ENCODE results near the gene FBXW9.
A peak's percentile ranks its signal among the peaks of the same experiment; 100 is the strongest.
"Not testable (repeated sequence)": the region's sequence is repeated elsewhere in the genome, so short reads cannot be mapped to it uniquely, and the experiment has no call there.

FBXW9 gene

DNA sequence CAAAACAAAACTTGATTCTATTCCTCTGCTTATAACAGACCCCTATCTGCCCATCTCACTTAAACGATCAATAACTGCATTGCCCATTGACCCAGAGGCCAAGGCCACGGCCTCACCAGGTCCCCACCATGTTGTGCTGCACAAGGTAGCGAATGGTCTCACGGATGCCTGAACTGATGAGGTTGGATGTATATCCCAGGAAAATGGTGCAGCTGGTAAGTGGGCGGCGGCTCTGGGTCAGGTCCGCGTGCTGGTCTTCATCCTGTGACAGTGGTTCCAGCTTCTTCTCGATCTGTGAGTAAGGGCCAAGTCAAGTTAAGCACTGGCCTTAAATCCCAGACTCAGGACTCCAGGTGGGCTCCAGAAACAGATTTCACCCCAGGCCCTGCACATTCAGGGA is 16.4 kb downstream of the FBXW9 start:
- no peak for DNase-seq (ENCODE audit: low read depth)

DNA sequence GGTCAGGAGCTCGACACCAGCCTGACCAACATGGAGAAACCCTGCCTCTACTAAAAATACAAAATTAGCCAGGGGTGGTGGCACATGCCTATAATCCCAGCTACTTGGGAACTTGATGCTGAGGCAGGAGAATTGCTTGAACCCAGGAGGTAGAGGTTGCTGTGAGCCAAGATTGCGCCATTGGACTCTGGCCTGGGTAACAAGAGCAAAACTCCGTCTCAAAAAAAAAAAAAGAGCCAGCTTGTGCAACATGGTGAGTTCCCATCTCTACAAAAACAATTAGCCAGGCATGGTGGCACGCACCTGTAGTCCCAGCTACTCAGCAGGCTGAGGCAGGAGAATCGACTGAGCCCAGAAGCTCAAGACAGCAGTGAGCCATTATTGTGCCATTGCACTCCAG is 18.4 kb downstream of the FBXW9 start:
- not testable (repeated sequence) for DNase-seq (ENCODE audit: low read depth)

- DNase-seq (ENCODE audit: low read depth) = no peak
These were observed 19.5 kb downstream of the FBXW9 start for GRCh38 chr19:12676928-12677327.

- DNase-seq (ENCODE audit: low read depth) = peak; percentile 49
These were observed 20.0 kb downstream of the FBXW9 start for GRCh38 chr19:12676384-12676792.

DNA sequence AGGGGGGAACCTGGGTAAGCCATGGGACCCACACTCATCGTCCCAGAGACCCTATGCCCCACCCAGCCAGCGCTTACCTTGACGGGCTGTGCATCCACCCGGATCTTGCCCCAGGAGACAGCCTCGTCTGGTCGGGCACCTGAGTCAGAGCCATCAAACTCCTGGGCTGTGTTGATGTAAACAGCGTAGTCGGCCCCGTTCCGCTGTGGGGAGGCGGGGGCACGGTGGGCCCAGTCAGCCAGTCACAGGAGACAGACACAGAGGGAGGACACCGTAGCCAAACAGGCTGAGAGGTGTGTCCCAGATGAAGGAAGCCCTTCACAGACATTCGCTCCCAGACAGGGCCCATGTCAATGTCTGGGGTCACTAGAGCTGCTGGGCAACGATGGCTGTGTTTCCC is 20.5 kb downstream of the FBXW9 start:
- DNase-seq (ENCODE audit: low read depth) = no peak

DNA sequence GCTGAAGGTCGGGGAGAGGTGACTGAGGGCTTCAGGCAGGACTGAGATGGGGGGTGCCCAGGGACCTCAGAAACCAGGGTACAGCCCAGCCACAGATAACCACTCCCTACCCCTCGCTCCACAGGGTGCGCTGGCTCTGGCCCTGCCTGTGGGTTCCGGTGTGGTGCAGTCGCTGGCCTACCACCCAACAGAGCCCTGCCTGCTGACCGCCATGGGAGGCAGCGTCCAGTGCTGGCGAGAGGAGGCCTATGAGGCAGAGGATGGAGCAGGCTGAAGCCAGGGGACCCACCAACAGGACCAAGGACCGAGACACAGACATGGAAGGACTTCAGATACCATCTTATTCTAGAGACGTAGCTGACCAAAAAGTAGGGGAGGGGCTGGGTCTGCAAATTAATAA is 21.0 kb downstream of the FBXW9 start:
- DNase-seq (ENCODE audit: low read depth) = no peak

DNA sequence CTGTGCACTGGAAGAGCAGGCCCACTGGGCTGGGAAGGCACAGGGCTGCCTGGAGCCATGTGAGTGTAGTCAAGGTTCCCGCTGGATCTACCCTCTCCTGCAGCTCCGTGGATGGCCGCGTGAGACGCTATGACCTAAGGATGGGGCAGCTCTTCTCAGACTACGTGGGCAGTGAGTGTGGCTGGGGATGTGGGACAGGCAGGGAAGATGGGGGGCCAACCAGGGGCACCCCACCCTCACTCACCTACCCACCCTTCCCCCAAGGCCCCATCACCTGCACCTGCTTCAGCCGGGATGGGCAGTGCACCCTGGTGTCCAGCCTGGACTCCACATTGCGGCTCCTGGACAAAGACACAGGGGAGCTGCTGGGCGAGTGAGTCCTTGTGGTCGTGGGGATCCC is 23.7 kb downstream of the FBXW9 start:
- DNase-seq (ENCODE audit: low read depth) = no peak

- DNase-seq (ENCODE audit: low read depth) = no peak
These were observed 26.1 kb downstream of the FBXW9 start for GRCh38 chr19:12670159-12670928.

DNA sequence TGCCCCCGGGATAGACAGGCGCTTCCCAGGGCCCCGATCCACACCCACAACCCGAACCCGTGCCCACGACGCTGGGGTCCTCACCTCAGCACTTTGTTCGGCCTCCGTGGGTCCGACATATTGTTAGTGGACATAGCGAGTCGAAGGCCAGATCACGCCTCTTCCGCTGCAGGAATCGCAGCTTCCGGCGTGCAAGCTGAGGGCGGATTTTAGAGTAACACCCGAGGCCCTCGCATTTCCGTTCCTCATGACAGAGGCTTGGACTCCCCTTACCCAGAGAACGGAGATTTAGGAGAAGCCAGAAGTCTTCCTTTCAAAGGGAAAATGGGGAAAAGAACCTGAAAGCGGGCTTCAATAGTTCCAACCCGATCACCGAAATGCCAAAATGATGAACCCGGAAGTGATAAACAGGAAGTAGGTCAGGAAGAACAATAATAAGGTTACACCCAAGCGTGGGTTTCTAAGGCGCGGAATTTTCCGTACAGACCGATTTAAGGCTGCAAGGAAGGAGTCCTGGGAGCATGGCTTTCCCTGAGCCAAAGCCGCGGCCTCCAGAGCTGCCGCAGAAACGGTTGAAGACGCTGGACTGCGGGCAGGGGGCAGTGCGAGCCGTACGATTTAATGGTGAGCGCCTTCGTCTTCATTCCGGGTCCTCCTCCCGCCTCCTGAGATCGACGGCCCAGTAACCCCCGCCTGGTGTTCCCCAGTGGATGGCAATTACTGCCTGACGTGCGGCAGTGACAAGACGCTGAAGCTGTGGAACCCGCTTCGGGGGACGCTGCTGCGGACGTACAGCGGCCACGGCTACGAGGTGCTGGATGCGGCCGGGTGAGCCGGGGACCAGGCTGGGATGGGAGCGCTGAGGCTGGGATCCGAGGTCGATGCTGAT is 26.9 kb downstream of the FBXW9 start:
- peak; percentile 64 for DNase-seq (ENCODE audit: low read depth)

DNA sequence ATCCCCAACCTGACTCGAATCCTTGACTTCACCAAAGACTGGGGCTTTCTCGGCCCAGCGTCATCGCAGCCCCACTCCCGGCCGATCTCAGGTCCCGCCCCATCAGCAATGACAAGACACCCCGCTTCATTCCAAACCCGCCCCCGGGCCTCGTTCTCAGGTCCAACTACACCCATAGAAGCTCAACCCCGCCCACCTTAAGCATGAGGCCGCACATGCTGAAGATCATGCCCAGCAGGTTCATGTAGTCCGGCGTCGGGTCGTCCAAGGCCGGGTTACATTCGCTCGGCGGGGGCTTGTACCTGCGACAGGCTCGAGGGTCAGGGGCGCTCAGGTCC is 27.5 kb downstream of the FBXW9 start:
- peak; percentile 33 for DNase-seq (ENCODE audit: low read depth)

DNA sequence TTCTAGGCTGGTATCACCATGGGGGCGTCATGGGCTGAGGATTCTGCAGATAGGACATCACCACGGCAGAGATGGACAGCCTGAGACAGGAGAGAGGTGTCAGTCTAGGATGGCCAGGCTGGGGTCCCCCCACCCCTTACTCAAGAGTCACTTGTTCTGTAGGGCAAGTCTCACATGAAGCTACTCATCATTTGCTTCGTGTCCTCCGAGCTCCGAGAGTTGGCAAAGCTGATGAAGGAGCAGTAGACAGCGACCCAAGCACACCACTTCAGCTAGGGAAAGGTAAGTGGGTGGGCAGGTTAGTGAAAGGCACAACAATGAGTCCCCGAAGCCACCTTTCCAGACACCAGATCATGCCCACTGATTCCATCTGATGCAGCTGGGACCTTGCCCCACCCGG is 28.1 kb downstream of the FBXW9 start:
- DNase-seq (ENCODE audit: low read depth) = no peak

DNA sequence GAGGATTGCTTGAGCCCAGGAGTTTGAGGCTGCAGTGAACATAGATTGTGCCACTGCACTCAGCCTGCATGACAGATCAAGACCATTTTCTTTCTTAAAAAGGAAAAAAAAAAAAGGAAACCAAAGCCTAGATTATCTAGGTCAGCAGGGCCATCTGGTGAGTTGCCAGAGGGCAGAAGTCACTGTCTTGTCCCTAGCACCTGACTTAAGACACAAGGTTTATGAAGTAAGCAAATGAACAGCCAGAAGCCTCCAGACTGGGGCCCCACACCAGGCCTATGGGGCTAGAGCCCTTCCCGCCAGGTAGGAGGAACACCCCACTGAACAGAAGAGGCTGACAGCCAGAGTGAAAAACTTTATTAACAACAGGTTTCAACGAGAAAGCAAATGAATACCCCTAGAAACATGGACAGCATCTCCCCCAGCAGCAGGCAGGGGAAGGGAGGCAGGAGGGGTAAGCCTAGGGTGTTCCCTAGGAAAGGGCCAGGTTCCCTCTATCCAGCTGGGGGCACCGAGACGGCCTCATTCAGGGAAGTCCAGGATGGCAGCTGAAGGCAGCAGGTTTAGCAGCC is 28.6 kb downstream of the FBXW9 start:
- DNase-seq (ENCODE audit: low read depth) = no peak

DNA sequence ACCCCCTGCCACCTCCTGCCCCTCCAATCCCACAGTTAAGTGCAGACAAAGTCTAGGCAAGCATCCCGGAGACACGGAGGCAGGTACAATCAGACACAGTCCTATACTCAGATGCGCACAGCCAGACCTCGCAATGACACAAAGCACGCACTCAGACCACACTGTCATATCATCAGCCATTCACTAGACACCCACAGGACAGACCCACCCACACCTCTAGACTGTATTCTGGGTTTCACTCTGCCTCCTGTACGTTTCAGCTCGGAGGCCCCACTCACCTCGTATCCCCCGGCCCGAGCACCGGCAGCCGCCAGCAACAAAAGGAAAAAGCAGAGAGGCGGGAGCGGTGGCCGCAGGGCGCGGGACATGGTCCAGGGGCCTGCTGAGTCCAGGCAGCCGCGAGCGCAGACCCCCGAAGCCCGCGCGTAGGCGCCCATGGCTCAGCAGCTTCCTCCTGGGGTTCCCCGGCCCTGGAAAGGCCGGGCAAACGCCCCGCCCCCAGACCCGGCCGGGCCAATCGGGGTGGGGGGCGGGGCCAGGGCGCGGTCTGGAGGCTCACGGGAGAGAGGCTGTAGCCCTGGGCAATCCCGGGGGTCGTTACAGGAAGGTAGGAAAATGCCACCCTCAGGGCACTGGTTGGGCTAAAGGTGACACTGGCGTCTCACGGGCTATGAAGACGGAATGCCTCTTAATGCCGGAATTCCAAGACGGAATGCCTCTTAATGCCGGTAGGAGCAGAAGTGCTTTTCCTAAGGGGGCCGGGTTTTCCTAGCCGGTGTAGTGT is 30.0 kb downstream of the FBXW9 start, which contains the start of the genes MAN2B1 and WDR83:
MAN2B1 (minus strand) TSS at position 478 of the 784 bp plus-strand sequence; CDS start at position 437, 41 bp downstream.
WDR83 (plus strand) TSS at position 543 of the 784 bp plus-strand sequence. CDS start 2,984 bp downstream, outside the sequence.
- DNase-seq (ENCODE audit: low read depth) = peak; percentile 48

DNA sequence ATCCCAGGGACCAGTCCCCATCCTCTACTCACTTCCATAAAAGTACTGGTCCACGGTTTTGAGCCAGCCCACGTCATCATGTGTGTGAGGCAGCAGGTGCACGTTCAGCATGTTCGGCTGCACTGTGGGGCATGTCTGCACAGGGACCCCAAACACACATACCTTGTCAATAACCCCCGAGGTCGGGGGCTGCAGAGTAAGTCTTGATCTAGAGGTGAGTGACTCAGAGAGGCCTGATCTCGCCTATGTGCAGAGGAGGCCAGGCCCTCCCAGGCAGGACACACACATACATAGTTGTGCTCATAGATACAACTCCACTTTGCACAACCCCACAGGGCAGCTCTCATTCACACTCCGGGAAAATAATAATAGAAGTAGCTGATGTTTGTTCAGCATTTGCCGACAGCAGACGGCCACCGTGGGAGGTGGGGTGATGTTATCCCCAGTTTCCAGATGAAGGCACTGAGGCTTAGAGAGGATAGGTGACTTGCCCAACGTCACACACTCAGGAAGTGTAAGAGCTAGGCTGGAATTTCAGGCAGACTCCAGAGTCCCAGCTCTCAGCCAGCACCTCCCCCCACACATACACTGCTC is 30.7 kb downstream of the FBXW9 start:
- no peak for DNase-seq (ENCODE audit: low read depth)

- DNase-seq (ENCODE audit: low read depth) = no peak
These were observed 31.2 kb downstream of the FBXW9 start for GRCh38 chr19:12665281-12665573.

DNA sequence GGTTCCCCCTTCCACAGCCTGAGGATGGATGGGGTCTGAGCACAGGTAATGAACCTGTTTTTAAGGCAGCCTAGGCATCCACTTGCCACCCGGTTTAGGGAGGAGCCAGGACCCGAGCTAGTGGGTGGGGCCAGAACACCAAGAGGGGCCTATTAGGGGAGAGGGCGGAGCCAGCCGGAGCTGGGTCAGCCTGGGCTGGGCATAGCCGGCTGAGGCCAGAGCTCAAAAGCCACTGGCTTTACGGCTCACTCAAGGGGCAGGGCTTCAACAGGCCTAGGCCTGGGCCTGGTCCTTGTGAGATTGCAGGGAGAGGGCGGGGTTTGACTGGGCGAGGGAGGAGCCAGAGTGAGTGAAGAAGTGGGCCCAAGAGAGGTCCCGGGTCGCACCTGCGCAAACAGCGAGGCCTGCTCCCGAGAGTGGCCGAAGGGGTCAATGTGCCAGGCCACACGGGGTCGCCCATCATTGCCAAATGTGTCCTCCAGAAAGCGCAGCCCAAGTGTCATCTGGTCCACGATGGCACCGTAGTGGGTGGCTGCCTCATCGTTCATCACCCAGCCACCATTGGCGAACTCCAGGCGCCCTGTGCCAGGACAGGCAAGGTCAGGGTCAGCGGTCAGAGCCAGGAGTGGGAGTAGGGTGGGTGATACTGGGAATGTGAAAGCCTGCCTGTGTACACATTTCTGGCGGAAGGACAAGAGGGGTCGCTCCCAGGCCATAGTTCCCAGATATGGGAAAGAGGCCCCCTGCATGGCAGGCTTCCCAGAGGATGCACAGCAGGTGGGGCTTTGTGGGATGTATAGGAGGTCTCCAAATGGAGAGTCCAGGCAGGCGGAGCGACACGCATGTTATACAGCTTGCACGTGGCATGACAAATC is 31.8 kb downstream of the FBXW9 start:
- no peak for DNase-seq (ENCODE audit: low read depth)

- DNase-seq (ENCODE audit: low read depth) = no peak
These were observed 35.5 kb downstream of the FBXW9 start for GRCh38 chr19:12660980-12661379.

DNA sequence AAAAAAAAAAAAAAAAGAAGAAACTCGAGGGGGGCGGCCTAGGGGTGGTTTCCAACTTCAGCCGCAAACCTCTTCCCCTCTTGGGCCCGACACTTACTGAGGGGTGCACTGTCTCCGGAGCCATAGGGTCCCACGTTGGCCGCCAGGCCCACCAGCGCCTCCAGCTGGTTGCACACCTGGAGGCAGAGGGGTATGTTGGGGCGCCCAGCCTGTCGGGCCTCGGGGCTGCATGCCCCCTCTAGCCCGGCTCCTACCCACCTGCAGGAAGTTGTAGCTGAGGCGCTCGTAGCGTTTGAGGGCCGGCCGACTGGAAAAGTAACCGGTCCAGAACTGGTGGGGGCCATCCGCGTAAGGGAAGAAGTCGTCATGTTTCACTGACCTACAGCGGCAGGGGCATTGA is 38.5 kb downstream of the FBXW9 start:
- DNase-seq (ENCODE audit: low read depth) = no peak

- no peak for DNase-seq (ENCODE audit: low read depth)
These were observed 39.4 kb downstream of the FBXW9 start for GRCh38 chr19:12656899-12657571.

GRCh38 chr19:12655546-12655945 is 40.9 kb downstream of the FBXW9 start:
- DNase-seq (ENCODE audit: low read depth) = no peak
